AG09309 (cell line): ENCODE data around the gene CYP19A1.

Source experiments
- DNase-seq: peaks from one replicate; pipeline ENCODE4 v3.0.0-alpha.2; 2010; ENCODE audit warnings: low read depth
- H3K4me3 ChIP-seq: 2 replicates; pipeline ENCODE4 v1.5.1; 2011; ENCODE audit warnings: mild to moderate bottlenecking, low read depth, low read length, moderate library complexity; ENCODE audit not compliant: control insufficient read depth
- TF ChIP-seq, protein P1 (sequence below): IDR thresholded peaks from 2 replicates; pipeline ENCODE4 v1.5.1; 2011; ENCODE audit warnings: mild to moderate bottlenecking, low read depth, low read length, inconsistent platforms; ENCODE audit not compliant: insufficient read depth, control insufficient read depth; ENCODE audit errors: missing control alignments

Gene CYP19A1

DNA sequence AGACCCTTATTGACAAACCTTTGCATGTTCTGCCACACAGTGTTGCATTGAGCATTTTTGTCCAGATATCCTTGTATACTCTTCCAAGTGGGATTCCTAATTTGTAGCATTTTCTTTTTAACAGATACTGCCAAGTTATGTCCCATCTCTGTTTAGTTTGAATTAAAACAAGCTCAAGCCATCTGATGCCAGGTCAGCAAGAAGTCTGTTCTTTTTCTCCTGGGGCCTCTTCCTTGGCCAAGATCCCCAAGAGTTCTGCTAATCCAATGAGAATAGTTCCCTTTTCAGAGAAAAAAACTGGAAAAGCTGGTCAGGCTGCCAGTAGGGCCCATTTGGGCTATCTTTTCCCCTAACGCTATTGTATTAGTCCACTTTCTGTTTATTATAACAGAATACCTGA is 32.9 kb upstream of the CYP19A1 start:
- H3K4me3 ChIP-seq = no peak overlapping the region
- TF ChIP-seq, protein P1, sequence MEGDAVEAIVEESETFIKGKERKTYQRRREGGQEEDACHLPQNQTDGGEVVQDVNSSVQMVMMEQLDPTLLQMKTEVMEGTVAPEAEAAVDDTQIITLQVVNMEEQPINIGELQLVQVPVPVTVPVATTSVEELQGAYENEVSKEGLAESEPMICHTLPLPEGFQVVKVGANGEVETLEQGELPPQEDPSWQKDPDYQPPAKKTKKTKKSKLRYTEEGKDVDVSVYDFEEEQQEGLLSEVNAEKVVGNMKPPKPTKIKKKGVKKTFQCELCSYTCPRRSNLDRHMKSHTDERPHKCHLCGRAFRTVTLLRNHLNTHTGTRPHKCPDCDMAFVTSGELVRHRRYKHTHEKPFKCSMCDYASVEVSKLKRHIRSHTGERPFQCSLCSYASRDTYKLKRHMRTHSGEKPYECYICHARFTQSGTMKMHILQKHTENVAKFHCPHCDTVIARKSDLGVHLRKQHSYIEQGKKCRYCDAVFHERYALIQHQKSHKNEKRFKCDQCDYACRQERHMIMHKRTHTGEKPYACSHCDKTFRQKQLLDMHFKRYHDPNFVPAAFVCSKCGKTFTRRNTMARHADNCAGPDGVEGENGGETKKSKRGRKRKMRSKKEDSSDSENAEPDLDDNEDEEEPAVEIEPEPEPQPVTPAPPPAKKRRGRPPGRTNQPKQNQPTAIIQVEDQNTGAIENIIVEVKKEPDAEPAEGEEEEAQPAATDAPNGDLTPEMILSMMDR = no peak
- DNase-seq = no peak

DNA sequence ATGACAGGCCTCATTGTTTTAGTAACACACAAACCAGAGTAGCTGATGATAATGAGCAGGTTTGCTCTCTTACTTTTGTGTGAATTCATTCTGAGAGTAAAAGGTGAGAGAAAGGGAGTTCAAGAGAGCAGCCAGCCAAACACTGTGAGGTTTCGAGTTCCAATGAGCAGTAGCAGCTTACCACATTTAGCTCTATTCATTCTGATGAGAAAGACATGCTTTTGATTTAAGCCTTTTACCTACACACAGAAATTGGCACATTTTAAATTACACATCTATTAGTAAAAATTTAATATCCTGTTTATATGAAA is 31.0 kb upstream of the CYP19A1 start:
- no peak for DNase-seq
- TF ChIP-seq, protein P1 = no peak
- H3K4me3 ChIP-seq = no peak overlapping the region

DNA sequence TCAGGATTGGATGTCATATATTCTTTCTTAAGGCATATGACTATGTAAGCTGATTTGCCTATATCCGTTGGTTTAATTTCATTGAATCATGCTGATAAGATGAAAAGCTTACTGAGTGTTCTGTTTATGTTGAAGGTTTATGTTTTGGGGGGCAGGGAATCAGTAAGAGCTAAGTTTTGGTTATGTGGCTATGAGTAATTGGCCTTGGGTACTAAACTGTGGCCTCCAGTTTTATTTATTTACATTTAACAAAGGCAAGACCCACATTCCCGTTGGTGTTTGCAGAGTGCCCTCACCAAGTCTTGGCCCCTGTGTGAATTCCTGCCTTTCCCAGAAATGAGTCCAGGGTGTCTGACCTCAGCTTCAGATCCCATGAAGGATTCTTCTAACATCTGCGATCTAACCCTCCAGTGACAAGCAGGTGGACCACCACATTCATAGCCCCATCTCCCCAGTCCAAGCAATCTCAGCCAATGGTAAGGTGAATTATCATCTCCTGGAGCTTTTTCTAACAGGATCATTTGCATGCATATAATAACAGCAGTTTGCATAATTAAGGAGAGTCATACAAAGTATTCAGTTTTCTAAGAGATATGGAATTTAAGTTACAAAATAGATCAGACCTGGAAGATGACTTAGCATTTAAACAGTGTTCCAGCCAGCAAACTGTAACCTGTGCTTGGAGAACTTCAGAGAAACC is 30.5 kb upstream of the CYP19A1 start:
- TF ChIP-seq, protein P1 = no peak
- H3K4me3 ChIP-seq = no peak overlapping the region
- DNase-seq = peak; percentile 56

DNA sequence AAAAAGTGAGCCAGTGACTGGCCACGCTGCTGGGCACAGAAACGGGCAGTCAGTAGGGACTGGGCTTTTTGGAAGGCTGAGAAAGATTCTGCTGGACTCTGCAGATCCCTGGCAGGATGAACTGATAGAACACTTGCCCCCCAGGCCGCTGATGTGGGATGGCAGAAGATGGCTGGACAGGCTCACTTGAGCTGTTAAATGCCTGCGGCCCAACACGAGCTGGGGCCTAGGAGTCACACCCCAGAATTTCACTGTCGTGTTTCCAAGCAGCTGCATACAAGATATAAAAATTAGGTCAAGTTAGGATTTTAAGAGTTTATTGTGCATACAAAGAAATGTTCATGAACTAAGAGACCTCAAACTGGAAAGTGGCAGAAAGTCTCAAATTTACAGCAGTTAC is 29.9 kb upstream of the CYP19A1 start:
- no peak for DNase-seq
- TF ChIP-seq, protein P1 = no peak
- no peak overlapping the region for H3K4me3 ChIP-seq

DNA sequence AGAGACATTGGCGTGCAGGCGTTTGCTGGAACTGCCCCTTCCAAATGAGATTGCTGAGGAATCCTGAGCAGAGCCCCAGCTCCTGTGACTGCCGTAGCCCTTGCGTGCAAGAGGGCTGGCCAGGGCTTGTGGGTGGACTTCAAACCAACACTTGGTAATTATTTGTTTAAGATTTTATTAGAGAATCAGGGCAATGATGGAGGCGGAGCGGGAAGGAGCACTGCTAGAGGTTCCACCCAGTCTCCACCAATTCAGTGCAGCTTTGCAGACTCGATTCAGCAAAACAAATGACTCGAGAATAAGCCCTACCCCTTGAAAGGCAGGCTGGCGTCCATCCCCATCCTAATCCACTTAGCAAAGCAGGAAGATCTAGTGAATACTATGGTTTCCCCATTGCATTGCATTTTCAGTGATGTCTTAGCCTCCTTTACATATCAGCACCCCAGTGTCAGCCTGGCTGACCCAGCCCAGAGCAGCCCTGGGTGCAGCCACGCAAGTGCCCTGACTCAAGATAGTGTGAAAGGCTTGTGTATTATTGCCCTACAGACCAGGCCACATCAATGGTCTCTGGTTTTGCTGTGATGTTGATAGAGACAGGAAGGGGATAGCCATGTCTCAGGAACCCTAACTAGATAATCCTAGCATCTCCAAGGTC is 29.1 kb upstream of the CYP19A1 start:
- TF ChIP-seq, protein P1 = no peak
- no peak overlapping the region for H3K4me3 ChIP-seq

DNA sequence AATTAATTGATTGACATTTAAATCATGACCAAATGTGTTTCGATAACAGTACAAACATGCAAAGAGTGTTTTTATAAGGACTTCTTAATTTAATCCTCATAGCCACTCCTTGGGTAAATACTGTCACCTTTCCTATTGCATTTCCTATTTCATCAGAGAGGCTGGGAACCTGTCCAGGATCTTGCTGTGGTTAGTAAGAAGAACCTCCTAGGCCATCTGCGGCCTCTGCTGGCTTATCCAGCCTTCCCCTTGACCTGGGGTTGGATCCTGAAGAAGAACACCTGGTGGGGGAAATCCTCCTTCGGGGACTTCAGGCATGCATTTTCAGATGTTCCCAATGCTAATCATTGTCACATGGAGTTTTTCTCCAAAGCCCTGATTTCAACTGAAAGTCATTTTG is 28.5 kb upstream of the CYP19A1 start:
- DNase-seq = no peak
- H3K4me3 ChIP-seq = no peak overlapping the region
- TF ChIP-seq, protein P1 = no peak

More for the DNA sequence above, 29.1 kb upstream of the CYP19A1 start:
- DNase-seq = no peak
